Activated CD8-positive, alpha-beta memory T cell treated with anti-CD3 and anti-CD28 coated beads, Interleukin-2, amount 10 ng/mL, durations not matched to agents 7 days and 5 days (primary cell): Measurements from ENCODE around the gene TMEM30B. TPM values are rescaled to one million over a fixed set of nuclear protein-coding genes. Genes with fewer than 3 reads are reported as not detected.
A peak's percentile ranks its signal among the peaks of the same experiment; 100 is the strongest.

Source experiments
- ATAC-seq: fragments of 150-1000 bp; cut with Tn5 transposase; one replicate; pipeline ENCODE4 v1.10.0; 2021; ENCODE audit warnings: moderate library complexity
- CTCF ChIA-PET: fragments of 350-600 bp; sonication (Branson Sonifier 250); formaldehyde crosslinking; loops from one replicate; lab custom pipeline; 2021; ENCODE audit warnings: antibody characterized with exemption; lab: Charles Lee
- DNase-seq: peaks from one replicate; pipeline ENCODE4 v3.0.0-alpha.2; 2020
- H3K27ac Mint-ChIP-seq: one replicate; pipeline ENCODE4 v1.8.0; 2021; ENCODE audit warnings: mild to moderate bottlenecking, mixed read lengths
- H3K27me3 Mint-ChIP-seq: one replicate; pipeline ENCODE4 v1.8.0; 2021; ENCODE audit warnings: mixed read lengths
- H3K36me3 Mint-ChIP-seq: one replicate; pipeline ENCODE4 v1.8.0; 2021; ENCODE audit warnings: mild to moderate bottlenecking, mixed read lengths
- H3K4me1 Mint-ChIP-seq: one replicate; pipeline ENCODE4 v1.8.0; 2021; ENCODE audit warnings: mixed read lengths
- H3K4me3 Mint-ChIP-seq: one replicate; pipeline ENCODE4 v1.8.0; 2021; ENCODE audit warnings: mild to moderate bottlenecking, moderate library complexity, mixed read lengths
- H3K9me3 Mint-ChIP-seq: one replicate; pipeline ENCODE4 v1.8.0; 2022; ENCODE audit warnings: low read depth, mixed read lengths
- total RNA-seq, 2 experiments: library from RNA; stranded (reverse); gene quantifications; one replicate each; pipeline ENCODE4 v1.2.3, GENCODE V29; 2021

Gene TMEM30B
- 1 to 10 TPM in 1 of 2 experiments, under 1 TPM in 1; 0.70 to 1.3 TPM for total RNA-seq

GRCh38 chr14:61281186-61281947, at the start of gene TMEM30B:
Gene TMEM30B (minus strand): TSS chr14:61281338. CDS start chr14:61281147, 191 bp downstream.
- Mint-ChIP-seq H3K36me3 (peaks cover 4% of the 10 kb centered on the region), H3K27me3 (peaks cover 24% of the 10 kb centered on the region), H3K9me3 (no peaks in the 10 kb centered on the region), H3K27ac (peak within 1 kb of the TSS; percentile 79), H3K4me3 (peak within 1 kb of the TSS; percentile 87), H3K4me1 (peaks cover 52% of the 10 kb centered on the region)
- CTCF ChIA-PET = interaction anchor here (0.6 to 11.8 kb wide), 22 partner anchors 7 to 949 kb away, joined by 3 to 136 read pairs (median 4); partner anchors contain the start of gene PRKCH
- DNase-seq = no peak
- ATAC-seq = no peak

GRCh38 chr14:61330511-61330910, 49.4 kb upstream of the TMEM30B start:
- Mint-ChIP-seq H3K27me3 (no peaks in the 10 kb centered on the region), H3K36me3 (peaks cover 64% of the 10 kb centered on the region), H3K4me1 (peaks cover 71% of the 10 kb centered on the region), H3K4me3 (peak overlapping the region; percentile 97), H3K9me3 (no peaks in the 10 kb centered on the region), H3K27ac (peak overlapping the region; percentile 91)
- DNase-seq (peak; percentile 79), ATAC-seq (peak; percentile 56)
- CTCF ChIA-PET = interaction anchor here (1.0 to 2.7 kb wide), 9 partner anchors 8 to 333 kb away, joined by 3 to 9 read pairs (median 5); partner anchors contain the start of gene PRKCH

DNA sequence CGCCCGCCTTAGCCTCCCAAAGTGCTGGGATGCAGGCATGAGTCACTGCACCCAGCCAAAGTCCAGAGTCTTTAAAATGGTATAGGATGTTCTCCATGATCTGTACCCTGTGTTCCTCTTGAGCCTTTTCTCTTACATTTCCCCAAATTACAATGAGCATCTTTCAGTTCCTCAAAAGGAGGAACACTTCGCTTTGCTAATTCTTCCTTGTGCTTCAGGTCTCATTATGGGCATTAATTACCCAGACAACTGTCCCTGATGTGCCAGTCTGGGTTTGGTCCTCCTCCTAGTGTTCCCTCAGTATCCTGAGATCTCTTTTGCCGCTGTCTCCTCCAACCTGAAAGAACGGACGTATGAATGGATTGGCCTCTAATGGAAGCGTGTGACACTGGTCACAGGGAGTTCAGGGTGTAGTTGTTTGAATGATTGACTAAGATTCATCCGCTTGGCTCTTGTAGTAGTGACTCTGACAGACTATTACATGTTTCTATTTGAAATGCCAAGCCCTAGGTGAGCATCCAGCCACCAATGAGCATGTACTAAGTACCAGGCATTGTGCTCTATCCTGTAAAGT, 48.4 kb upstream of the TMEM30B start:
- Mint-ChIP-seq H3K36me3 (peaks cover 67% of the 10 kb centered on the region), H3K27me3 (no peaks in the 10 kb centered on the region), H3K9me3 (no peaks in the 10 kb centered on the region), H3K27ac (peak overlapping the region; percentile 91), H3K4me3 (peak overlapping the region; percentile 97), H3K4me1 (peaks cover 71% of the 10 kb centered on the region)
- CTCF ChIA-PET = interaction anchor here (1.3 to 2.0 kb wide), 3 partner anchors 7 to 123 kb away, joined by 4 to 7 read pairs (median 6); no protein-coding TSS in a partner anchor
- ATAC-seq (peak; percentile 5), DNase-seq (no peak)

- Mint-ChIP-seq H3K27me3 (no peaks in the 10 kb centered on the region), H3K9me3 (no peaks in the 10 kb centered on the region), H3K27ac (peak overlapping the region; percentile 91), H3K4me3 (peak overlapping the region; percentile 97), H3K36me3 (peaks cover 67% of the 10 kb centered on the region), H3K4me1 (peaks cover 67% of the 10 kb centered on the region)
- no peak for ATAC-seq
- DNase-seq = no peak
- CTCF ChIA-PET = interaction anchor here (0.6 to 1.3 kb wide), 2 partner anchors 8 to 38 kb away, joined by 3 to 4 read pairs; no protein-coding TSS in a partner anchor
Measured at GRCh38 chr14:61328626-61329262, 47.6 kb upstream of the TMEM30B start.

DNA sequence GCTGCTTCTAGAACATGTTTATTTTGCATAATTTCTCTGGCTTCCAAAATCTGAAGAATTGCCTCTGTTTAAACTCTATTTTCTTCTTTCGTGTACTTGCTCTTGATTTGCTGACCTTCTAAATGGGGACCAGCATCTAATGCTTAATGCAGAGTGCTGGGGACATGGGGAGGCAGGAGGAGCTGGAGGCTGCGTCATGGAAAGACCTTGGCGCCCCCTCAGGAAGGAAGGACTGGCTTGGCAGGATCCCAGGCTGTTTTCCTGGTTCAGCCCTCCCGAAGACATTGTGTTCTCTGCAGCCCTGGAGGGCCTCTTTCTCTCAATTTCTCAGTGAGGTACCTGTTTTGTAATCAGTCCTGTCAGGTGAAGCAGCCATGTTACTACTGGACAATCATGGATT, 45.7 kb upstream of the TMEM30B start:
- DNase-seq = no peak
- Mint-ChIP-seq H3K27me3 (no peaks in the 10 kb centered on the region), H3K4me1 (peaks cover 50% of the 10 kb centered on the region), H3K27ac (peak overlapping the region; percentile 91), H3K4me3 (peak overlapping the region; percentile 97), H3K36me3 (peaks cover 73% of the 10 kb centered on the region), H3K9me3 (no peaks in the 10 kb centered on the region)
- CTCF ChIA-PET = interaction anchor here (1.3 kb wide), 1 partner anchor 23 kb away, joined by 4 read pairs; no protein-coding TSS in a partner anchor
- no peak for ATAC-seq

GRCh38 chr14:61326146-61326545, 45.0 kb upstream of the TMEM30B start:
- DNase-seq (no peak), ATAC-seq (no peak)
- H3K36me3 Mint-ChIP-seq = peaks cover 72% of the 10 kb centered on the region
- H3K4me3 Mint-ChIP-seq = peak overlapping the region; percentile 97
- CTCF ChIA-PET = interaction anchor here (1.3 kb wide), 1 partner anchor 24 kb away, joined by 4 read pairs; no protein-coding TSS in a partner anchor
- peak overlapping the region; percentile 91 for H3K27ac Mint-ChIP-seq
- H3K9me3 Mint-ChIP-seq = no peaks in the 10 kb centered on the region
- no peaks in the 10 kb centered on the region for H3K27me3 Mint-ChIP-seq
- peaks cover 46% of the 10 kb centered on the region for H3K4me1 Mint-ChIP-seq

GRCh38 chr14:61325166-61325565, 44.0 kb upstream of the TMEM30B start:
- no peaks in the 10 kb centered on the region for H3K9me3 Mint-ChIP-seq
- peaks cover 66% of the 10 kb centered on the region for H3K36me3 Mint-ChIP-seq
- CTCF ChIA-PET = interaction anchor here (1.7 kb wide), 1 partner anchor 22 kb away, joined by 4 read pairs; no protein-coding TSS in a partner anchor
- no peaks in the 10 kb centered on the region for H3K27me3 Mint-ChIP-seq
- peak overlapping the region; percentile 91 for H3K27ac Mint-ChIP-seq
- H3K4me1 Mint-ChIP-seq = peaks cover 44% of the 10 kb centered on the region
- peak overlapping the region; percentile 97 for H3K4me3 Mint-ChIP-seq
- no peak for DNase-seq
- ATAC-seq = no peak

DNA sequence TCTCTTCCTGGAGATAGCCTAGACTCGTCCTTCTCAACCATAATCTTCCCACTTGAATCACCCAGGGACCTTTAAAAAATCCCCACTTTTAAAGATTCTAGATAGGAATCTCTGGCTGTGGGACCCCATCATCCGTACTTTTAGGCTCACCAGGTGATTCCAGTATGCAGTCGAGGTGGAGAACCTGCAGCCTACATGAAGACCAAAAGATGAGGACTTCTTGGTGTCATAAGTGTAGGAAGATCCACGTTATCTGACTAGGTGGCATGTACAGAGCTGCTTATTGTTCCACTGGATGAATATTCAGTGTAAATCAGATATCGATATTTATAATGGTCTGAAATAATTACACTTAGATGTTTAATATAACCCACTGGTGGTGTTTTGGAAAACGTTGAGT, 42.8 kb upstream of the TMEM30B start:
- CTCF ChIA-PET = interaction anchor here (1.0 to 3.4 kb wide), 6 partner anchors 13 to 375 kb away, joined by 3 to 18 read pairs (median 4); no protein-coding TSS in a partner anchor
- Mint-ChIP-seq H3K36me3 (peaks cover 58% of the 10 kb centered on the region), H3K27me3 (no peaks in the 10 kb centered on the region), H3K27ac (peak overlapping the region; percentile 91), H3K4me3 (peak overlapping the region; percentile 97), H3K9me3 (no peaks in the 10 kb centered on the region), H3K4me1 (peaks cover 36% of the 10 kb centered on the region)
- DNase-seq = no peak
- ATAC-seq = no peak

DNA sequence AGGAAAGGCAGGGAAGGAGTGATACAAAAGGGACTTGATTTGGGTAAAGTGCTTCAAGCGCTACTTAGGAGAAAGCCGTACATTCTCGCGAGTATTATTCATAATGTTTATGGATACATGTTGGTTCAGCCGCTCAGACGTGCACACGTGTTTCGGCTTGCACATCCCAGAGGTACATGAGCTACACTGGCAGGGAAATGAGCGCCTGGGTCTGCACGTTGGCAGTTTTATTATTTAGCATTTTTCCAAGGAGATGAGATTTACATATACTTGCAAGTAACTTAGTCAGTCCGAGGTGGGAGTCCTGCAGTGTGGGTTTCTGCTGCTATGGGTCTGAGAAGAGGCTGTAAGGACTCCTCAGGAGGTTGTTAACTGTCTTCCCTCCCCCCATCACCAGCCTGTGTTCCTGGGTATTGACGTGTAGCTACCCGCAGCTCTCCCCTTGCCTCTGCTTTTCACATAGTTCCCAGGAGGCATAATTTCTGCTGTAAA, 41.7 kb upstream of the TMEM30B start:
- H3K27me3 Mint-ChIP-seq = no peaks in the 10 kb centered on the region
- H3K36me3 Mint-ChIP-seq = peaks cover 52% of the 10 kb centered on the region
- H3K4me1 Mint-ChIP-seq = peaks cover 30% of the 10 kb centered on the region
- H3K9me3 Mint-ChIP-seq = no peaks in the 10 kb centered on the region
- H3K27ac Mint-ChIP-seq = peak overlapping the region; percentile 91
- DNase-seq (peak; percentile 70), ATAC-seq (peak; percentile 27)
- CTCF ChIA-PET = interaction anchor here (1.0 to 3.4 kb wide), 10 partner anchors 8 to 426 kb away, joined by 3 to 24 read pairs (median 6); partner anchors contain the start of gene TMEM30B
- H3K4me3 Mint-ChIP-seq = peak overlapping the region; percentile 97

DNA sequence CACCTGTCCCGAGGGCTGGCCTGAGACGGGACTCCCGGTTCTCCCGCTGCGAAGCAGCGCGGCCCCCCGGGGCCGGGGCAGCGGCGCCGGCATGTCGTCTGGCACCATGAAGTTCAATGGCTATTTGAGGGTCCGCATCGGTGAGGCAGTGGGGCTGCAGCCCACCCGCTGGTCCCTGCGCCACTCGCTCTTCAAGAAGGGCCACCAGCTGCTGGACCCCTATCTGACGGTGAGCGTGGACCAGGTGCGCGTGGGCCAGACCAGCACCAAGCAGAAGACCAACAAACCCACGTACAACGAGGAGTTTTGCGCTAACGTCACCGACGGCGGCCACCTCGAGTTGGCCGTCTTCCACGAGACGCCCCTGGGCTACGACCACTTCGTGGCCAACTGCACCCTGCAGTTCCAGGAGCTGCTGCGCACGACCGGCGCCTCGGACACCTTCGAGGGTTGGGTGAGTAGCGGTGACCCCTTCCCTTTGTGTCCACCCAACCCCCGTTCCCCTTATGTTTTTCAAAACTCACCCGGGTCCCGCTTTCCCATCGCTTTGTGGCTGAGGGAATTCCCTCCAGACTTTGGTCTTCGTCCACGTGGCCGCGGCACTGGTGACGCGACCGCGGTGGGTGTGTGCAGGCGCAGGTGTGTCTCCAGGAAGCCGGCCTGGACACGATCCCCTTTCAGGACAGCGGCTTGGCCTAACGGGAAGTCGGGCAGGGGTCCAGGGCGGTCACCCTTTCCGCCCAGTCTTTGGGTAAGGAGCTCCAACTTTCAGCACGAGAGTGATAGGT, 41.1 kb upstream of the TMEM30B start:
- Mint-ChIP-seq H3K4me1 (peaks cover 29% of the 10 kb centered on the region), H3K27me3 (no peaks in the 10 kb centered on the region), H3K4me3 (peak overlapping the region; percentile 97), H3K9me3 (no peaks in the 10 kb centered on the region), H3K27ac (peak overlapping the region; percentile 91), H3K36me3 (peaks cover 46% of the 10 kb centered on the region)
- CTCF ChIA-PET = interaction anchor here (1.0 to 3.4 kb wide), 17 partner anchors 9 to 427 kb away, joined by 3 to 24 read pairs (median 5); partner anchors contain the start of gene TMEM30B
- DNase-seq (peak; percentile 61), ATAC-seq (peak; percentile 5)

DNA sequence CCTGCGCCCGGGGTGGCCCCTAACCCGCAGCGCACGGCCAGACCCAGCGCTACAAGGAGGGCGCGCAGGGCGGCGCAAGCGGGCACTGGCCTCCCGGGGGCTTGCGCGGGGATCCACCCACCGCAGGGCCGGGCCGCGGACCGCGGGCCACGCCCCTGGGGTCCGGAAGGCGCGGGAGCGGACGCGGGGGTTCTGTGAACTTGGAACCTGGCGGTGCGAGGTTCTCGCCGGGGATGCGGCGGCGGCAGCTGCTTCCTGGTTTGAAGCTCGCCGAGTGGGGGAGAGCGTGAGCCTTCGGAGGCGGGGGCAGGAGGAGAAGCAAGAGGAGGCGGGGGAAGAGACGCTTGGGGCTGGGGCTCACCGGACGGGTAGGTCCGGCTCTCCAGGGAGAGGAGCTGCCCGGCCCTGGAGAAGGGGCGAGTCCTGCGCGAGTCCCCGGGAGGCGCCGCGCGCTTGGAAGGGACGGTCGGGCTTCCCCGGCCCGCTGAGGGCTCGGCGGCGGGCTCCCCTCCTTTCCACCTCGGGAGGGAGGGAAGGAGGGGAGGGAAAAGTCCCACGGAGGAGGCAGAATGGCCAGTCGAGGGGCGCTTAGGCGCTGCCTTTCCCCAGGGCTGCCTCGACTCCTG, 40.4 kb upstream of the TMEM30B start, which contains the start of gene PRKCH:
PRKCH (plus strand) TSS at position 195 of the 626 bp plus-strand sequence. CDS start 523 bp downstream, outside the sequence.
- Mint-ChIP-seq H3K27ac (peak within 1 kb of the TSS; percentile 91), H3K27me3 (no peaks in the 10 kb centered on the region), H3K9me3 (no peaks in the 10 kb centered on the region), H3K36me3 (peaks cover 39% of the 10 kb centered on the region), H3K4me1 (peaks cover 26% of the 10 kb centered on the region), H3K4me3 (peak within 1 kb of the TSS; percentile 97)
- DNase-seq (peak; percentile 94), ATAC-seq (peak; percentile 78)
- CTCF ChIA-PET = interaction anchor here (1.0 to 3.4 kb wide), 11 partner anchors 9 to 134 kb away, joined by 3 to 24 read pairs (median 5); partner anchors contain the start of gene TMEM30B
